ENCODE results near the gene ABCA5. TPM values are rescaled to one million over a fixed set of nuclear protein-coding genes. Genes with fewer than 3 reads are reported as not detected.
"Not testable (repeated sequence)": the region's sequence is repeated elsewhere in the genome, so short reads cannot be mapped to it uniquely, and the experiment has no call there.

ABCA5 gene
- polyA plus RNA-seq, 3 donors, result 0.50 to 3.1 (median 0.73) TPM

DNA sequence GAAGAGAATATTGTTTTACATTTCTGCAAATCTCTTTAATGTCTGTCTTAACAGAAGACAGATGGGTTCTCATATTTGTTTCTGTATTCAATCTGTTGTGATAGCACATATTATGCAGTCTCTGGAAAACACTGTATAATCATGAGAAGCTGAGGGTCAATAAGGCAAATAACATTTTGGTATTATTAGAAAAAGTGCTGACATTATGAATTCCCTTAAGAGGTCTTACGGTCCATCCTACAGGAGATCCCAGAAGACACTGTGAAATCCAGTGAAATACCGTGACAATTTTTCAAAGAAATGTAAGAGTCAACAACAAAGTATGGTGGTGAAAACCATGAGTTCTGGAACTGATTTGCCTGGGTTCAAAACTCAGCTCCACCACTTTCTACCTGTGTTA is 42.3 kb downstream of the ABCA5 start:
- H3K4me3 Mint-ChIP-seq, result no peak overlapping the region
- no peaks in the 10 kb centered on the region for H3K4me1 ChIP-seq (ENCODE audit: control insufficient read depth in 1 of 2, insufficient read depth in 2 of 2, low read length in 2 of 2)
- H3K79me2 ChIP-seq (ENCODE audit: insufficient read depth, low read length), result no peaks in the 10 kb centered on the region
- no peak overlapping the region for H3K4me2 ChIP-seq (replicated peaks; ENCODE audit: extremely low read depth, low read length, poor library complexity, severe bottlenecking)
- no peak overlapping the region for H3K9ac ChIP-seq (ENCODE audit: insufficient read depth, low read length, poor library complexity, severe bottlenecking)
- no peak for TF ChIP-seq CTCF (IDR thresholded peaks at IDR 0.05)
- no peaks in the 10 kb centered on the region for H3K27me3 ChIP-seq (ENCODE audit: control insufficient read depth in 2 of 2, insufficient read depth in 2 of 2, low read length in 2 of 2)
- intact Hi-C loops (cut with micrococcal nuclease), result no loop called here
- no peak overlapping the region for H3K4me3 ChIP-seq (replicated peaks in 1 of 3; ENCODE audit: low read depth in 2 of 3, low read length in 3 of 3)
- no CpG with 5 or more reads among the region's 2 CpGs for WGBS (ENCODE audit: insufficient coverage)
- no peak for DNase-seq
- no peak overlapping the region for H3K27ac ChIP-seq (ENCODE audit: low read depth in 1 of 2, low read length in 2 of 2)
- no peaks in the 10 kb centered on the region for H4K20me1 ChIP-seq (ENCODE audit: insufficient read depth, low read length)
- H3K36me3 Mint-ChIP-seq, result peaks cover 11 to 24% of the 10 kb centered on the region in 2 donors
- peaks cover 0 to 2% (median 0%) of the 10 kb centered on the region in 7 donors for H3K9me3 Mint-ChIP-seq
- peaks cover 7% of the 10 kb centered on the region for H3K4me1 Mint-ChIP-seq
- no peaks in the 10 kb centered on the region for H3K36me3 ChIP-seq (replicated peaks in 1 of 2; ENCODE audit: control insufficient read depth in 1 of 2, insufficient read depth in 2 of 2, low read length in 2 of 2)
- no peaks in the 10 kb centered on the region for H3K27me3 Mint-ChIP-seq (ENCODE audit: low read depth in 3 of 3)
- no peak overlapping the region for H2AFZ ChIP-seq (ENCODE audit: insufficient read depth, low read depth, low read length, poor library complexity, severe bottlenecking)
- no peaks in the 10 kb centered on the region for H3K9me3 ChIP-seq (replicated peaks in 1 of 2; ENCODE audit: control insufficient read depth in 1 of 2, insufficient read depth in 1 of 2, low read length in 2 of 2)
- no peak overlapping the region for H3K27ac Mint-ChIP-seq

- Mint-ChIP-seq H3K4me1 (peaks cover 7% of the 10 kb centered on the region), H3K36me3 (peaks cover 5 to 17% of the 10 kb centered on the region in 2 donors), H3K27ac (no peak overlapping the region), H3K4me3 (no peak overlapping the region), H3K9me3 (peaks cover 0 to 2% (median 0%) of the 10 kb centered on the region in 7 donors), H3K27me3 (ENCODE audit: low read depth in 3 of 3) (no peaks in the 10 kb centered on the region)
- Histone ChIP-seq H3K27ac (ENCODE audit: low read depth in 1 of 2, low read length in 2 of 2) (no peak overlapping the region), H4K20me1 (ENCODE audit: insufficient read depth, low read length) (no peaks in the 10 kb centered on the region), H3K4me3 (replicated peaks in 1 of 3; ENCODE audit: low read depth in 2 of 3, low read length in 3 of 3) (no peak overlapping the region), H3K9ac (ENCODE audit: insufficient read depth, low read length, poor library complexity, severe bottlenecking) (no peak overlapping the region), H3K79me2 (ENCODE audit: insufficient read depth, low read length) (no peaks in the 10 kb centered on the region), H2AFZ (ENCODE audit: insufficient read depth, low read depth, low read length, poor library complexity, severe bottlenecking) (no peak overlapping the region), H3K4me1 (ENCODE audit: control insufficient read depth in 1 of 2, insufficient read depth in 2 of 2, low read length in 2 of 2) (no peaks in the 10 kb centered on the region), H3K27me3 (ENCODE audit: control insufficient read depth in 2 of 2, insufficient read depth in 2 of 2, low read length in 2 of 2) (no peaks in the 10 kb centered on the region), H3K9me3 (replicated peaks in 1 of 2; ENCODE audit: control insufficient read depth in 1 of 2, insufficient read depth in 1 of 2, low read length in 2 of 2) (no peaks in the 10 kb centered on the region), H3K4me2 (replicated peaks; ENCODE audit: extremely low read depth, low read length, poor library complexity, severe bottlenecking) (no peak overlapping the region), H3K36me3 (replicated peaks in 1 of 2; ENCODE audit: control insufficient read depth in 1 of 2, insufficient read depth in 2 of 2, low read length in 2 of 2) (no peaks in the 10 kb centered on the region)
- no peak for TF ChIP-seq CTCF (IDR thresholded peaks at IDR 0.05)
- DNase-seq, result no peak
- 77% methylated on average over 3 of the region's 3 CpGs for WGBS (ENCODE audit: insufficient coverage)
- intact Hi-C loops (cut with micrococcal nuclease), result no loop called here
These were observed 44.9 kb downstream of the ABCA5 start for GRCh38 chr17:69282002-69282401.

DNA sequence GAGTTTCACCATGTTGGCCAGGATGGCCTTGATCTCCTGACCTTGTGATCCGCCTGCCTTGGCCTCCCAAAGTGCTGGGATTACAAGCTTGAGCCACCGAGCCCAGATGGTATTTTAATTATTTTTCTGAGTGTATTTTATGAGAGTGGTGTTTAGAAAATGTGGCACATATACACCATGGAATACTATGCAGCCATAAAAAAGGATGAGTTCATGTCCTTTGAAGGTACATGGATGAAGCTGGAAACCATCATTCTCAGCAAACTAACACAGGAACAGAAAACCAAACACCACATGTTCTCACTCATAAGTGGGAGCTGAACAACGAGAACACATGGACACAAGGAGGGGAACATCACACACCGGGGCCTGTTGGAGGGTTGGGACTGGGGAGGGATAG is 50.7 kb downstream of the ABCA5 start:
- intact Hi-C loops (cut with micrococcal nuclease), result not testable (repeated sequence)

More for the DNA sequence above, 50.7 kb downstream of the ABCA5 start:
- not testable (repeated sequence) for DNase-seq; H3K9me3 Mint-ChIP-seq; H3K36me3 ChIP-seq (replicated peaks in 1 of 2; ENCODE audit: control insufficient read depth in 1 of 2, insufficient read depth in 2 of 2, low read length in 2 of 2); H3K27me3 ChIP-seq (ENCODE audit: control insufficient read depth in 2 of 2, insufficient read depth in 2 of 2, low read length in 2 of 2); H3K79me2 ChIP-seq (ENCODE audit: insufficient read depth, low read length); H3K4me3 ChIP-seq (replicated peaks in 1 of 3; ENCODE audit: low read depth in 2 of 3, low read length in 3 of 3); H3K27ac Mint-ChIP-seq; H3K9ac ChIP-seq (ENCODE audit: insufficient read depth, low read length, poor library complexity, severe bottlenecking); H3K27me3 Mint-ChIP-seq (ENCODE audit: low read depth in 3 of 3); H3K36me3 Mint-ChIP-seq; H3K9me3 ChIP-seq (replicated peaks in 1 of 2; ENCODE audit: control insufficient read depth in 1 of 2, insufficient read depth in 1 of 2, low read length in 2 of 2); H2AFZ ChIP-seq (ENCODE audit: insufficient read depth, low read depth, low read length, poor library complexity, severe bottlenecking); H3K4me3 Mint-ChIP-seq; H3K27ac ChIP-seq (ENCODE audit: low read depth in 1 of 2, low read length in 2 of 2); H3K4me2 ChIP-seq (replicated peaks; ENCODE audit: extremely low read depth, low read length, poor library complexity, severe bottlenecking); H3K4me1 ChIP-seq (ENCODE audit: control insufficient read depth in 1 of 2, insufficient read depth in 2 of 2, low read length in 2 of 2); H4K20me1 ChIP-seq (ENCODE audit: insufficient read depth, low read length); H3K4me1 Mint-ChIP-seq
- WGBS (ENCODE audit: insufficient coverage), result 100% methylated on average over 1 of the region's 4 CpGs

Measured in CD14-positive monocyte (primary cell).